HEK293T (cell line): ENCODE data around the gene SHISA6.

Experiments used
- ARNT ChIP-seq: fragments of 450-650 bp; IDR thresholded peaks from 2 replicates; pipeline ENCODE4 v1.6.1; 2017; ENCODE audit warnings: mild to moderate bottlenecking
- BHLHE40 ChIP-seq: fragments of 450-650 bp; IDR thresholded peaks from 2 replicates; pipeline ENCODE4 v1.6.1; 2016; ENCODE audit warnings: mild to moderate bottlenecking, moderate library complexity, borderline replicate concordance
- CTBP1 ChIP-seq: fragments of 450-650 bp; IDR thresholded peaks from 2 replicates; pipeline ENCODE4 v1.6.1; 2016; ENCODE audit warnings: borderline replicate concordance
- ELF4 ChIP-seq: fragments of 450-650 bp; IDR thresholded peaks from 2 replicates; pipeline ENCODE4 v1.6.1; 2017; ENCODE audit warnings: antibody characterized with exemption
- FOXA1 ChIP-seq: fragments of 450-650 bp; IDR thresholded peaks from 2 replicates; pipeline ENCODE4 v1.6.1; 2016; ENCODE audit warnings: mild to moderate bottlenecking
- FOXK2 ChIP-seq: fragments of 450-650 bp; IDR thresholded peaks from 2 replicates; pipeline ENCODE4 v1.6.1; 2016; ENCODE audit warnings: mild to moderate bottlenecking
- FOXM1 ChIP-seq: fragments of 450-650 bp; IDR thresholded peaks from 2 replicates; pipeline ENCODE4 v1.6.1; 2017; ENCODE audit warnings: mild to moderate bottlenecking, borderline replicate concordance
- HDGF ChIP-seq: fragments of 450-650 bp; IDR thresholded peaks from 2 replicates; pipeline ENCODE4 v1.6.1; 2017; ENCODE audit warnings: antibody characterized with exemption, borderline replicate concordance
- L3MBTL2 ChIP-seq: fragments of 450-650 bp; conservative IDR thresholded peaks from 2 replicates; pipeline ENCODE4 v1.6.1; 2016; ENCODE audit warnings: mild to moderate bottlenecking
- LEF1 ChIP-seq: fragments of 450-650 bp; IDR thresholded peaks from 2 replicates; pipeline ENCODE4 v1.6.1; 2017; ENCODE audit warnings: mild to moderate bottlenecking, borderline replicate concordance
- SP1 ChIP-seq: fragments of 450-650 bp; IDR thresholded peaks from 2 replicates; pipeline ENCODE4 v1.6.1; 2017
- SUZ12 ChIP-seq: fragments of 450-650 bp; IDR thresholded peaks from 2 replicates; pipeline ENCODE4 v1.6.1; 2016; ENCODE audit warnings: mild to moderate bottlenecking
- TARDBP ChIP-seq: fragments of 450-650 bp; IDR thresholded peaks from 2 replicates; pipeline ENCODE4 v1.6.1; 2016

DNA sequence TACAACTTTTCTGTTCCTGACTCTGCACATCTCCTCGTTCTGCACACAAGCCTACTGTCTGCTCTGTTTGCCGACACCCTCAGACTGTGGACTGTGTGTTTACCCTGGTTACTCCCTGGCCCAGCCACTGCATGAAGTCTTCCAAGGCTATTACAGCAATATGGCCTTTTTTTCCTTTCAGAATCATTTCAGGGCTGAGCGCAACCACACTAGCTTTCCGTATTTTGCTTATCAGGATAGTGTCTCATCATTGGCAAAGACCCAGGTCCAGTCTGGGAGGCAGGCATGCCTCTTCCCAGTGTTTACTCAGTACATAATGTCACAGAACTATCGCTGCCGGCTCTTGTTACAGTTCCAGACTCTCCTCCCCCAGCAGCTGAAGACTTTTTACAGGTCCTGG, 367.4 kb downstream of the SHISA6 start:
- no peak for TF ChIP-seq TARDBP
- no peak for TF ChIP-seq FOXM1
- TF ChIP-seq SP1, result no peak
- TF ChIP-seq FOXK2, result no peak
- TF ChIP-seq CTBP1, result no peak
- no peak for TF ChIP-seq ELF4
- no peak for TF ChIP-seq ARNT
- TF ChIP-seq FOXA1, result no peak
- no peak for TF ChIP-seq L3MBTL2
- no peak for TF ChIP-seq BHLHE40
- TF ChIP-seq SUZ12, result no peak
- TF ChIP-seq LEF1, result no peak
- TF ChIP-seq HDGF, result no peak
